ENCODE data around the gene FSD1. TPM values are rescaled to one million over a fixed set of nuclear protein-coding genes. Genes with fewer than 3 reads are reported as not detected.

Gene FSD1
- total RNA-seq, 1 donor from 2014 or later = 13.2 TPM

- no peaks in the 10 kb centered on the region for H3K27me3 ChIP-seq (ENCODE audit: control insufficient read depth, insufficient read depth, low read length)
- TF ChIP-seq CTCF (IDR thresholded peaks at IDR 0.05; ENCODE audit: insufficient read depth, low read length, poor library complexity, severe bottlenecking) = peak; percentile 40
- H3K36me3 ChIP-seq (ENCODE audit: control insufficient read depth, insufficient read depth, low read length) = peaks cover 5% of the 10 kb centered on the region
- no peak overlapping the region for H3K4me3 ChIP-seq (ENCODE audit: low read depth, low read length)
- DNase-seq (ENCODE audit: low read depth) = no peak
Observed at GRCh38 chr19:4362831-4363545, 58.6 kb downstream of the FSD1 start.

GRCh38 chr19:4363571-4364304 lies 59.3 kb downstream of the FSD1 start:
- Histone ChIP-seq H3K27me3 (ENCODE audit: control insufficient read depth, insufficient read depth, low read length) (no peaks in the 10 kb centered on the region), H3K4me3 (ENCODE audit: low read depth, low read length) (no peak overlapping the region), H3K36me3 (ENCODE audit: control insufficient read depth, insufficient read depth, low read length) (peaks cover 5% of the 10 kb centered on the region)
- no peak for DNase-seq (ENCODE audit: low read depth)
- no peak for TF ChIP-seq CTCF (IDR thresholded peaks at IDR 0.05; ENCODE audit: insufficient read depth, low read length, poor library complexity, severe bottlenecking)

- H3K36me3 ChIP-seq (ENCODE audit: control insufficient read depth, insufficient read depth, low read length) = peaks cover 5% of the 10 kb centered on the region
- no peak overlapping the region for H3K4me3 ChIP-seq (ENCODE audit: low read depth, low read length)
- no peak for TF ChIP-seq CTCF (IDR thresholded peaks at IDR 0.05; ENCODE audit: insufficient read depth, low read length, poor library complexity, severe bottlenecking)
- H3K27me3 ChIP-seq (ENCODE audit: control insufficient read depth, insufficient read depth, low read length) = no peaks in the 10 kb centered on the region
- no peak for DNase-seq (ENCODE audit: low read depth)
Observed at GRCh38 chr19:4365341-4365740, 60.9 kb downstream of the FSD1 start.

GRCh38 chr19:4365791-4366665 lies 61.6 kb downstream of the FSD1 start:
- Histone ChIP-seq H3K36me3 (ENCODE audit: control insufficient read depth, insufficient read depth, low read length) (peaks cover 5% of the 10 kb centered on the region), H3K4me3 (ENCODE audit: low read depth, low read length) (no peak overlapping the region), H3K27me3 (ENCODE audit: control insufficient read depth, insufficient read depth, low read length) (no peaks in the 10 kb centered on the region)
- no peak for DNase-seq (ENCODE audit: low read depth)
- no peak for TF ChIP-seq CTCF (IDR thresholded peaks at IDR 0.05; ENCODE audit: insufficient read depth, low read length, poor library complexity, severe bottlenecking)

GRCh38 chr19:4366666-4367335 lies 62.4 kb downstream of the FSD1 start:
- DNase-seq (ENCODE audit: low read depth) = no peak
- Histone ChIP-seq H3K27me3 (ENCODE audit: control insufficient read depth, insufficient read depth, low read length) (no peaks in the 10 kb centered on the region), H3K36me3 (ENCODE audit: control insufficient read depth, insufficient read depth, low read length) (peaks cover 5% of the 10 kb centered on the region), H3K4me3 (ENCODE audit: low read depth, low read length) (no peak overlapping the region)
- TF ChIP-seq CTCF (IDR thresholded peaks at IDR 0.05; ENCODE audit: insufficient read depth, low read length, poor library complexity, severe bottlenecking) = no peak

Data from kidney epithelial cell (primary cell).